Astrocyte (in vitro differentiated cells and primary cell): ENCODE data around the gene PIP5K1A. TPM values are rescaled to one million over a fixed set of nuclear protein-coding genes. Genes with fewer than 3 reads are reported as not detected.
A peak's percentile ranks its signal among the peaks of the same experiment; 100 is the strongest.

Experiments used
- DNase-seq: peaks from one replicate; pipeline ENCODE4 v3.0.0-alpha.2; 2010; ENCODE audit warnings: low read depth
- FAIRE-seq: peaks from 2 replicates; lab custom pipeline; 2011; peaks lifted over from hg19 to GRCh38; lab: Jason Lieb, UNC
- H2AFZ ChIP-seq: 2 replicates; pipeline ENCODE4 v1.6.0; 2012; ENCODE audit warnings: low read depth, low read length, inconsistent platforms
- H3K27ac ChIP-seq: 2 replicates; pipeline ENCODE4 v1.5.1; 2011; ENCODE audit warnings: low read depth, low read length, inconsistent platforms
- H3K27me3 ChIP-seq: 2 replicates; pipeline ENCODE4 v1.6.0; 2011; ENCODE audit warnings: low read length, inconsistent platforms; ENCODE audit not compliant: insufficient read depth
- H3K36me3 ChIP-seq: 2 replicates; pipeline ENCODE4 v1.5.1; 2011; ENCODE audit warnings: low read length, inconsistent platforms; ENCODE audit not compliant: insufficient read depth
- H3K4me1 ChIP-seq: 2 replicates; pipeline ENCODE4 v1.5.1; 2011; ENCODE audit warnings: low read length, inconsistent platforms; ENCODE audit not compliant: insufficient read depth
- H3K4me2 ChIP-seq: 2 replicates; pipeline ENCODE4 v1.6.0; 2012; ENCODE audit warnings: low read length, inconsistent platforms
- H3K4me3 ChIP-seq: 2 replicates; pipeline ENCODE4 v1.5.1; 2011; ENCODE audit warnings: low read depth, mild to moderate bottlenecking, low read length, inconsistent platforms; ENCODE audit not compliant: insufficient read depth
- H3K79me2 ChIP-seq: 2 replicates; pipeline ENCODE4 v1.6.0; 2012; ENCODE audit warnings: mild to moderate bottlenecking, low read length, inconsistent platforms; ENCODE audit not compliant: insufficient read depth
- H3K9ac ChIP-seq: 2 replicates; pipeline ENCODE4 v1.6.0; 2012; ENCODE audit warnings: mild to moderate bottlenecking, low read length, inconsistent platforms
- H3K9me3 ChIP-seq: 2 replicates; pipeline ENCODE4 v1.5.1; 2012; ENCODE audit warnings: low read depth, mild to moderate bottlenecking, low read length, inconsistent platforms; ENCODE audit not compliant: insufficient read depth
- H4K20me1 ChIP-seq: 2 replicates; pipeline ENCODE4 v1.6.0; 2012; ENCODE audit warnings: low read length, inconsistent platforms; ENCODE audit not compliant: insufficient read depth
- H3K27ac Mint-ChIP-seq: one replicate; pipeline ENCODE4 v1.8.0; 2021; ENCODE audit warnings: mild to moderate bottlenecking, mixed read lengths; ENCODE audit not compliant: unreplicated experiment
- H3K27me3 Mint-ChIP-seq: one replicate; pipeline ENCODE4 v1.8.0; 2021; ENCODE audit warnings: low read depth, mixed read lengths; ENCODE audit not compliant: unreplicated experiment
- H3K36me3 Mint-ChIP-seq: one replicate; pipeline ENCODE4 v1.8.0; 2021; ENCODE audit warnings: low read depth, mixed read lengths; ENCODE audit not compliant: unreplicated experiment
- H3K4me1 Mint-ChIP-seq: one replicate; pipeline ENCODE4 v1.8.0; 2021; ENCODE audit warnings: low read depth, mixed read lengths; ENCODE audit not compliant: unreplicated experiment
- H3K4me3 Mint-ChIP-seq: one replicate; pipeline ENCODE4 v1.8.0; 2021; ENCODE audit warnings: mild to moderate bottlenecking, moderate library complexity, mixed read lengths; ENCODE audit not compliant: unreplicated experiment
- H3K9me3 Mint-ChIP-seq: one replicate; pipeline ENCODE4 v1.8.0; 2021; ENCODE audit warnings: mild to moderate bottlenecking, mixed read lengths; ENCODE audit not compliant: unreplicated experiment
- CTCF ChIP-seq: IDR thresholded peaks from 2 replicates; pipeline ENCODE4 v1.5.1; 2011; ENCODE audit warnings: low read depth, mild to moderate bottlenecking, inconsistent platforms, low read length, moderate library complexity; ENCODE audit not compliant: insufficient read depth
- EZH2 ChIP-seq: IDR thresholded peaks from 2 replicates; pipeline ENCODE4 v1.6.1; 2012; ENCODE audit warnings: mild to moderate bottlenecking, low read length, inconsistent platforms; ENCODE audit not compliant: insufficient read depth
- total RNA-seq: library from RNA; stranded (reverse); gene quantifications from 2 replicates; pipeline ENCODE4 v1.2.1, GENCODE V29; 2021

PIP5K1A gene
- total RNA-seq, 1 donor from 2014 or later = 121 TPM

- H3K4me1 Mint-ChIP-seq = peaks cover 7% of the 10 kb centered on the region
- peak overlapping the region; percentile 58 for H3K27ac Mint-ChIP-seq
- Histone ChIP-seq H3K36me3 (peaks cover 82% of the 10 kb centered on the region), H3K9me3 (no peaks in the 10 kb centered on the region), H3K4me2 (no peak overlapping the region), H3K27me3 (no peaks in the 10 kb centered on the region), H3K4me3 (no peak overlapping the region), H3K9ac (no peak overlapping the region), H3K79me2 (peaks cover 14% of the 10 kb centered on the region), H3K27ac (no peak overlapping the region), H2AFZ (no peak overlapping the region), H3K4me1 (peaks cover 2% of the 10 kb centered on the region), H4K20me1 (peaks cover 20% of the 10 kb centered on the region)
- no peak for FAIRE-seq
- H3K4me3 Mint-ChIP-seq = no peak overlapping the region
- no peak for DNase-seq
- H3K27me3 Mint-ChIP-seq = no peaks in the 10 kb centered on the region
- TF ChIP-seq EZH2 (no peak), CTCF (no peak)
- H3K36me3 Mint-ChIP-seq = peaks cover 37% of the 10 kb centered on the region
- H3K9me3 Mint-ChIP-seq = no peaks in the 10 kb centered on the region
These were observed 45.4 kb downstream of the PIP5K1A start for GRCh38 chr1:151243683-151244216.

DNA sequence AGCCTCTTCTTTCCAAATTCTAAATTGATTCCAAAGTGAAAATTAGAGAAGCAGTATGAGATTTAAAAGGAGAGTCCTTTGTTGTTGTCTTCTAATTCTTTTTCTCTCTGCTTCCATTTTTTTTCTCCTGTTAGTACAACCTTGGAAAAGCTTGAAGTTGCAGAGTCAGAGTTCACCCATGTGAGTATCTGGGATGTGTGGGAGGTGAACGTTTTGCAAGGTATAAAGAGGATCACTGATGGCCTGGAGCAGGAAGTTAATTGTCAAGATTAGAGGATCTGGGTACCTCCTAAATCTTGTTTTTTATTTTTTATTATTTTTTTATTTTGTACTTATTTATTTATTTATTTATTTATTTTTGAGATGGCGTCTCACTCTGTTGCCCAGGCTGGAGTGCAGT is 48.4 kb downstream of the PIP5K1A start:
- DNase-seq (no peak), FAIRE-seq (no peak)
- Histone ChIP-seq H3K4me3 (no peak overlapping the region), H4K20me1 (peaks cover 12% of the 10 kb centered on the region), H3K4me2 (no peak overlapping the region), H3K36me3 (peaks cover 74% of the 10 kb centered on the region), H3K9me3 (no peaks in the 10 kb centered on the region), H3K27me3 (no peaks in the 10 kb centered on the region), H3K27ac (no peak overlapping the region), H3K4me1 (no peaks in the 10 kb centered on the region), H3K79me2 (peaks cover 4% of the 10 kb centered on the region), H2AFZ (no peak overlapping the region), H3K9ac (no peak overlapping the region)
- Mint-ChIP-seq H3K9me3 (no peaks in the 10 kb centered on the region), H3K4me3 (no peak overlapping the region), H3K27me3 (no peaks in the 10 kb centered on the region), H3K36me3 (peaks cover 32% of the 10 kb centered on the region), H3K4me1 (peaks cover 7% of the 10 kb centered on the region), H3K27ac (no peak overlapping the region)
- no peak for TF ChIP-seq EZH2
- no peak for TF ChIP-seq CTCF

- H3K9me3 Mint-ChIP-seq = no peaks in the 10 kb centered on the region
- Histone ChIP-seq H3K79me2 (peaks cover 24% of the 10 kb centered on the region), H2AFZ (no peak overlapping the region), H3K27me3 (no peaks in the 10 kb centered on the region), H3K4me1 (peaks cover 7% of the 10 kb centered on the region), H3K27ac (no peak overlapping the region), H3K36me3 (peaks cover 29% of the 10 kb centered on the region), H4K20me1 (peaks cover 13% of the 10 kb centered on the region), H3K9ac (no peak overlapping the region), H3K4me3 (no peak overlapping the region), H3K4me2 (no peak overlapping the region), H3K9me3 (no peaks in the 10 kb centered on the region)
- no peaks in the 10 kb centered on the region for H3K27me3 Mint-ChIP-seq
- H3K4me3 Mint-ChIP-seq = no peak overlapping the region
- DNase-seq (peak; percentile 63), FAIRE-seq (no peak)
- peaks cover 12% of the 10 kb centered on the region for H3K36me3 Mint-ChIP-seq
- peak overlapping the region; percentile 69 for H3K27ac Mint-ChIP-seq
- H3K4me1 Mint-ChIP-seq = peaks cover 17% of the 10 kb centered on the region
- no peak for TF ChIP-seq EZH2
- peak; percentile 97 for TF ChIP-seq CTCF
These were observed 53.5 kb downstream of the PIP5K1A start for GRCh38 chr1:151251656-151252470.
